ENCODE measurements around the gene SHROOM1.
"Not testable (repeated sequence)": the region's sequence is repeated elsewhere in the genome, so short reads cannot be mapped to it uniquely, and the experiment has no call there.

The SHROOM1 gene

DNA sequence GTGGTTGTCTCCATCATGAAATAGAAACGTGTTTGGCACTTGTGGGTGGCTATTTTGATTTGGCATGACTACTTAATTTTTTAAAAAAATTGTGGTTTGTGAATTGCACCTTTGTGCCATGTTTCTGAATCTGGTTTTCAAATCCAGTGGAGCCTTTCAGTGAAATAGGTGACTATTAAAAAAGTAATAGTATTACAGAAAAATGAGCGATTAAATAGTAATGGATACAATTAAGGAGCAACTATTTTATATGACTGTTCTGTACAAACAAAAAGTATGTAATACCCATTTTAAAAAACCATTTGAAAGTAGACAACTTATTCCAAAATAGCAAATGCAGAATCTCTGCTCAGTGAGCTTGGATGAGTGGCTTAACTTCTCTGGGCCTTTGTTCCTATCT, 14.4 kb downstream of the SHROOM1 start:
- H3K27me3 ChIP-seq (ENCODE audit: insufficient read depth, low read length), result peaks cover 60% of the 10 kb centered on the region
- no peak overlapping the region for H3K4me3 ChIP-seq (ENCODE audit: low read length)
- H3K4me1 ChIP-seq (ENCODE audit: insufficient read depth, low read length), result peaks cover 16% of the 10 kb centered on the region
- no peak overlapping the region for H2AFZ ChIP-seq (ENCODE audit: low read depth, low read length)
- H3K36me3 ChIP-seq (ENCODE audit: insufficient read depth, low read length), result no peaks in the 10 kb centered on the region
- peaks cover 8% of the 10 kb centered on the region for H3K9me3 ChIP-seq (ENCODE audit: low read length)

DNA sequence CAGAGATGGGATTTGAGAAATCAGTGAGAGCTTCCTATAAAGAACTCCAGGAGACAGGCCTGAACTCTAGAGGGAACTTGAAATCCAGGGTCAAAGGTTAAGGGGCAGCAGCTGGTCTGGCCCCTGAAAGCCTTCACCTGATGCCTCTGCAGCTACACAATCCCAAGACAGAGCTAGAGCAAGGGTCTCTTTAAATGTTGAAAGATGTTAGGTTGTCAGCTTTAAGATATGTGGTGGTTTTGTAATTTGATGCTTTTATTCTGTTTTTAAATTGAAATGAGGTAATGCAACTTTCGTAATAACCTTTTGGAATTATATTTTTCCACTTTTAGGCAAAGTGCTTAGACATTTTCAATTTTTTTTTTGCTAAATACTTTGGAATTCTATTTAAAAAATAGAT, 15.0 kb downstream of the SHROOM1 start:
- Histone ChIP-seq H3K27me3 (ENCODE audit: insufficient read depth, low read length) (peaks cover 64% of the 10 kb centered on the region), H3K9me3 (ENCODE audit: low read length) (peaks cover 8% of the 10 kb centered on the region)

GRCh38 chr5:132814503-132815294, 15.7 kb downstream of the SHROOM1 start:
- no peak overlapping the region for H3K4me3 ChIP-seq (ENCODE audit: low read length)
- no peak overlapping the region for H2AFZ ChIP-seq (ENCODE audit: low read depth, low read length)
- peaks cover 7% of the 10 kb centered on the region for H3K4me1 ChIP-seq (ENCODE audit: insufficient read depth, low read length)
- peaks cover 64% of the 10 kb centered on the region for H3K27me3 ChIP-seq (ENCODE audit: insufficient read depth, low read length)
- H3K9me3 ChIP-seq (ENCODE audit: low read length), result peaks cover 8% of the 10 kb centered on the region
- H3K36me3 ChIP-seq (ENCODE audit: insufficient read depth, low read length), result no peaks in the 10 kb centered on the region

More for the DNA sequence above, 15.0 kb downstream of the SHROOM1 start:
- H3K36me3 ChIP-seq (ENCODE audit: insufficient read depth, low read length), result no peaks in the 10 kb centered on the region
- no peak overlapping the region for H2AFZ ChIP-seq (ENCODE audit: low read depth, low read length)
- no peak overlapping the region for H3K4me3 ChIP-seq (ENCODE audit: low read length)
- peaks cover 10% of the 10 kb centered on the region for H3K4me1 ChIP-seq (ENCODE audit: insufficient read depth, low read length)

DNA sequence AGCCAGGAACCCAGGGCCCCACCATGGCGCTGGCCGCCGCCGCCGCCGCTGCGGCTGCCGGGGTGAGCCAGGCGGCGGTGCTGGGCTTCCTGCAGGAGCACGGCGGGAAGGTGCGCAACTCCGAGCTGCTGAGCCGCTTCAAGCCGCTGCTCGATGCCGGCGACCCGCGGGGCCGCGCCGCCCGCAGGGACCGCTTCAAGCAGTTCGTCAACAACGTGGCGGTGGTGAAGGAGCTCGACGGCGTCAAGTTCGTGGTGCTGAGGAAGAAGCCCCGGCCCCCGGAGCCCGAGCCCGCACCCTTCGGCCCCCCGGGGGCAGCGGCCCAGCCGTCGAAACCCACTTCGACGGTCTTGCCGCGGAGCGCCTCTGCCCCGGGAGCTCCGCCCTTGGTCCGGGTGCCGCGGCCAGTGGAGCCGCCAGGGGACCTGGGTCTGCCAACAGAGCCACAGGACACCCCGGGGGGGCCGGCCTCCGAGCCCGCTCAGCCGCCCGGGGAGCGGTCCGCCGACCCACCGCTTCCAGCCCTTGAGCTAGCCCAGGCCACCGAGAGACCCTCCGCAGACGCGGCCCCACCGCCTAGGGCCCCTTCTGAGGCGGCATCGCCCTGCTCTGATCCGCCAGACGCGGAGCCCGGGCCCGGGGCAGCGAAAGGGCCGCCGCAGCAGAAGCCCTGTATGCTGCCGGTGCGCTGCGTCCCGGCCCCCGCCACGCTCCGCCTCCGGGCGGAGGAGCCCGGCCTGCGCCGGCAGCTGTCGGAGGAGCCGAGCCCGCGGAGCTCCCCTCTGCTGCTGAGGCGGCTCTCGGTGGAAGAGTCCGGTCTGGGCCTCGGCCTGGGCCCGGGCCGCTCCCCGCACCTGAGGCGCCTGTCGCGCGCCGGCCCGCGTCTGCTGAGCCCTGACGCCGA, 16.6 kb downstream of the SHROOM1 start:
- Histone ChIP-seq H3K4me3 (ENCODE audit: low read length) (no peak overlapping the region), H2AFZ (ENCODE audit: low read depth, low read length) (peak overlapping the region; percentile 54), H3K27me3 (ENCODE audit: insufficient read depth, low read length) (peaks cover 71% of the 10 kb centered on the region), H3K36me3 (ENCODE audit: insufficient read depth, low read length) (no peaks in the 10 kb centered on the region), H3K9me3 (ENCODE audit: low read length) (peaks cover 8% of the 10 kb centered on the region), H3K4me1 (ENCODE audit: insufficient read depth, low read length) (peaks cover 7% of the 10 kb centered on the region)

GRCh38 chr5:132812781-132813598, 17.5 kb downstream of the SHROOM1 start, which contains the start of gene SOWAHA:
Gene SOWAHA, plus strand, starts transcription at chr5:132813302. Its CDS starts 320 bp downstream, at chr5:132813622.
- Histone ChIP-seq H3K9me3 (ENCODE audit: low read length) (peaks cover 8% of the 10 kb centered on the region), H2AFZ (ENCODE audit: low read depth, low read length) (peak within 1 kb of the TSS; percentile 54), H3K4me3 (ENCODE audit: low read length) (no peak within 1 kb of the TSS), H3K36me3 (ENCODE audit: insufficient read depth, low read length) (no peaks in the 10 kb centered on the region), H3K4me1 (ENCODE audit: insufficient read depth, low read length) (peaks cover 7% of the 10 kb centered on the region), H3K27me3 (ENCODE audit: insufficient read depth, low read length) (peaks cover 71% of the 10 kb centered on the region)

GRCh38 chr5:132812123-132812765, 18.2 kb downstream of the SHROOM1 start:
- Histone ChIP-seq H3K27me3 (ENCODE audit: insufficient read depth, low read length) (peaks cover 65% of the 10 kb centered on the region), H3K4me1 (ENCODE audit: insufficient read depth, low read length) (peaks cover 7% of the 10 kb centered on the region), H3K9me3 (ENCODE audit: low read length) (peaks cover 8% of the 10 kb centered on the region), H2AFZ (ENCODE audit: low read depth, low read length) (no peak overlapping the region), H3K4me3 (ENCODE audit: low read length) (no peak overlapping the region), H3K36me3 (ENCODE audit: insufficient read depth, low read length) (no peaks in the 10 kb centered on the region)

DNA sequence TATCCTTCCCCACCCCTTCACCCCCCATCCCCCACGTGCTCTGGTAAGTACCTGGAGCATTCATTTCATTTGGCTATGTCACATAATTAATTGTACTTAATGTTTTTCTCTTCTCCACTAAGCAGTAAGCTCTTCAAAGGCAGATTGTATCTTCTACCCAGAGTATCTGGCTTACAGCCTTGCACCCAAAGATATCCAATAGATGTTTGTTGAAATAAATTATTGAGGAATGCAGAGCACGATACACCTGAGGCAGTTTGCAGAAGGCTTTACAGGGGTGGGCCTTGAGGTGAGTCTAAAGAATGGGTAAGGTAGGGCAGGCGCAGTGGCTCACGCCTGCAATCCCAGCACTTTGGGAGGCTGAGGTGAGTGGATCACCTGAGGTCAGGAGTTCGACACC, 19.8 kb downstream of the SHROOM1 start:
- Histone ChIP-seq H3K9me3 (ENCODE audit: low read length) (peaks cover 8% of the 10 kb centered on the region), H3K4me1 (ENCODE audit: insufficient read depth, low read length) (peaks cover 11% of the 10 kb centered on the region), H3K36me3 (ENCODE audit: insufficient read depth, low read length) (no peaks in the 10 kb centered on the region), H2AFZ (ENCODE audit: low read depth, low read length) (no peak overlapping the region), H3K4me3 (ENCODE audit: low read length) (no peak overlapping the region), H3K27me3 (ENCODE audit: insufficient read depth, low read length) (peaks cover 60% of the 10 kb centered on the region)

- H3K4me3 ChIP-seq (ENCODE audit: low read length), result no peak overlapping the region
- no peak overlapping the region for H2AFZ ChIP-seq (ENCODE audit: low read depth, low read length)
- no peaks in the 10 kb centered on the region for H3K9me3 ChIP-seq (ENCODE audit: low read length)
- peaks cover 43% of the 10 kb centered on the region for H3K27me3 ChIP-seq (ENCODE audit: insufficient read depth, low read length)
- H3K4me1 ChIP-seq (ENCODE audit: insufficient read depth, low read length), result peaks cover 11% of the 10 kb centered on the region
- no peaks in the 10 kb centered on the region for H3K36me3 ChIP-seq (ENCODE audit: insufficient read depth, low read length)
These were observed 21.6 kb downstream of the SHROOM1 start for GRCh38 chr5:132808866-132809265.

GRCh38 chr5:132808448-132808847, 22.0 kb downstream of the SHROOM1 start:
- H3K9me3 ChIP-seq (ENCODE audit: low read length), result no peaks in the 10 kb centered on the region
- H3K27me3 ChIP-seq (ENCODE audit: insufficient read depth, low read length), result peaks cover 39% of the 10 kb centered on the region
- H3K36me3 ChIP-seq (ENCODE audit: insufficient read depth, low read length), result no peaks in the 10 kb centered on the region
- peaks cover 11% of the 10 kb centered on the region for H3K4me1 ChIP-seq (ENCODE audit: insufficient read depth, low read length)
- no peak overlapping the region for H2AFZ ChIP-seq (ENCODE audit: low read depth, low read length)
- H3K4me3 ChIP-seq (ENCODE audit: low read length), result no peak overlapping the region

- Histone ChIP-seq H2AFZ (ENCODE audit: low read depth, low read length) (peak overlapping the region; percentile 23), H3K36me3 (ENCODE audit: insufficient read depth, low read length) (no peaks in the 10 kb centered on the region), H3K27me3 (ENCODE audit: insufficient read depth, low read length) (peaks cover 32% of the 10 kb centered on the region), H3K4me1 (ENCODE audit: insufficient read depth, low read length) (peaks cover 4% of the 10 kb centered on the region), H3K4me3 (ENCODE audit: low read length) (no peak overlapping the region), H3K9me3 (ENCODE audit: low read length) (no peaks in the 10 kb centered on the region)
These were observed 23.1 kb downstream of the SHROOM1 start for GRCh38 chr5:132807163-132807838.

GRCh38 chr5:132806804-132807162, 23.7 kb downstream of the SHROOM1 start:
- H2AFZ ChIP-seq (ENCODE audit: low read depth, low read length); H3K36me3 ChIP-seq (ENCODE audit: insufficient read depth, low read length); H3K4me1 ChIP-seq (ENCODE audit: insufficient read depth, low read length); H3K9me3 ChIP-seq (ENCODE audit: low read length); H3K4me3 ChIP-seq (ENCODE audit: low read length): not testable (repeated sequence)
- peaks cover 28% of the 10 kb centered on the region for H3K27me3 ChIP-seq (ENCODE audit: insufficient read depth, low read length)

DNA sequence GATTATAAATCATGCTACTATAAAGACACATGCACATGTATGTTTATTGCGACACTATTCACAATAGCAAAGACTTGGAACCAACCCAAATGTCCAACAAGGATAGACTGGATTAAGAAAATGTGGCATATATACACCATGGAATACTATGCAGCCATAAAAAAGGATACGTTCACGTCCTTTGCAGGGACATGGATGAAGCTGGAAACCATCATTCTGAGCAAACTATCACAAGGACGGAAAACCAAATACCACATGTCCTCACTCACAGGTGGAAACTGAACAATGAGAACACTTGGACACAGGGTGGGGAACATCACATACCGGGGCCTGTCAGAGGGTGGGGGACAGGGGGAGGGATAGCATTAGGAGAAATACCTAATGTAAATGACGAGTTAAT, 24.6 kb downstream of the SHROOM1 start:
- peaks cover 22% of the 10 kb centered on the region for H3K27me3 ChIP-seq (ENCODE audit: insufficient read depth, low read length)
- not testable (repeated sequence) for H3K4me3 ChIP-seq (ENCODE audit: low read length); H3K4me1 ChIP-seq (ENCODE audit: insufficient read depth, low read length); H2AFZ ChIP-seq (ENCODE audit: low read depth, low read length); H3K9me3 ChIP-seq (ENCODE audit: low read length); H3K36me3 ChIP-seq (ENCODE audit: insufficient read depth, low read length)
